Measurements from ENCODE around the gene PRRC2B. TPM values are rescaled to one million over a fixed set of nuclear protein-coding genes. Genes with fewer than 3 reads are reported as not detected.
"Not testable (repeated sequence)": the region's sequence is repeated elsewhere in the genome, so short reads cannot be mapped to it uniquely, and the experiment has no call there.

PRRC2B gene
- total RNA-seq: 239 TPM
- 10 to 100 TPM in 1 of 4 donors, 1 to 10 TPM in 3; 8.1 to 10.3 (median 9.5) TPM for polyA plus RNA-seq

DNA sequence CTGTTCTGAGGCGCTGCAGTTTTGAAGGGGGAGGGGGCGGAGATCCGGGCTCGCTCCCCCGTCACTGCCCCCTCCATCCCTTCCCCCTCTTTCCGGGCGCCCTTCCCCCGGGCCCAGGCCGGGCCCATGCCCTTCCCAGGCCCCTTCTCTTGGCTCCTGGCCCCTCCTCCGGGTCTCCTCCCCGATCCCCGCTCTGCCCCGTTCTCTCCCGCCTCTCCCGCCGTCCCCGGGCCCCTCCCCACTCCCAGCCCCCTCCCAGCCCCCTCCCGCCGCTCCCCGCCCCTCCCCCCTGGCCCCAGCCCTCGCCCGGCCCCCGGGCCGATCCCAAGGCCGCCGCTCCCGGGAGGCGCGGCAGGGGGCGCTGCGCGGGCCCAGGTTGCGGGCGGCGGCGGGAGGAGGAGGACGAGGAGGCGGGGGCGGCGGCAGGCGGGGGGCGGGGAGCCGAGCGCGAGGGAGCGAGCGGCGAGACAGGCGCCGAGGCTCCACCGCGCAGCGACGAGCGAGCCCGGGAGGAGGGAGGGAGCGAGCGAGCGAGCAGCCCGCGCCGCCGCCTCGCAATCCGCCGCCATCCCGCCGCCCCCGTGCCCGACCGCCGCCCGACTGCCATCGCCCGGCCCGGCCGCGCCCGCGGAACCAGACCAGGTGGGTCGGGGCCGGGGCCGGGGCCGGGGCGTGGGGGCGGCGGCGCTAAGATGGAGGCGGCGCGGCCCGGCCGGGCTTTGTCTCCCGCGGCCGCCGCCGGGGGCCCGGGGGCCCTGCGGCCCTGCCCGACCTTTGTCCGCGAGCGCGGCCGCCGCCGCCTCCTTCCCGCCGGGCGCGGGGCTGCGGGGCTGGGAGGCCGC, at the start of gene PRRC2B:
PRRC2B (plus strand) TSS at position 465 of the 842 bp plus-strand sequence. CDS start 36,059 bp downstream, outside the sequence.
- H3K36me3 ChIP-seq (ENCODE audit: control insufficient read depth, insufficient read depth, low read length): no peaks in the 10 kb centered on the region
- Mint-ChIP-seq H3K36me3 (no peaks in the 10 kb centered on the region), H3K4me3 (peak within 1 kb of the TSS; percentile 92 to 95 (median 94)), H3K27me3 (no peaks in the 10 kb centered on the region), H3K27ac (peak within 1 kb of the TSS; percentile 96 to 97 (median 97)), H3K9me3 (peaks cover 0 to 1% (median 0%) of the 10 kb centered on the region in 7 donors), H3K4me1 (peaks cover 21 to 50% (median 41%) of the 10 kb centered on the region in 4 donors)
- ATAC-seq (ENCODE audit: low read depth in 2 of 2): peak; percentile 53 to 62
- peak; percentile 77 to 87 (median 81) for DNase-seq
- peaks cover 52% of the 10 kb centered on the region for H3K4me1 ChIP-seq (ENCODE audit: control insufficient read depth, insufficient read depth, low read length, poor library complexity, severe bottlenecking)
- H3K4me3 ChIP-seq (ENCODE audit: low read depth, low read length): peak within 1 kb of the TSS; percentile 88
- no peaks in the 10 kb centered on the region for H3K27me3 ChIP-seq (ENCODE audit: control insufficient read depth, insufficient read depth, low read length)
- H3K9me3 ChIP-seq (ENCODE audit: control insufficient read depth in 2 of 2, low read length in 2 of 2): no peaks in the 10 kb centered on the region
- H3K27ac ChIP-seq (ENCODE audit: insufficient read depth, low read length, poor library complexity, severe bottlenecking): peak within 1 kb of the TSS; percentile 88

GRCh38 chr9:131344931-131345535, 48.9 kb upstream of the PRRC2B start:
- H3K36me3 ChIP-seq (ENCODE audit: control insufficient read depth, insufficient read depth, low read length); H3K9me3 ChIP-seq (ENCODE audit: control insufficient read depth in 2 of 2, low read length in 2 of 2); H3K4me1 Mint-ChIP-seq; ATAC-seq (ENCODE audit: low read depth in 2 of 2); H3K27ac ChIP-seq (ENCODE audit: insufficient read depth, low read length, poor library complexity, severe bottlenecking); H3K9me3 Mint-ChIP-seq; H3K27ac Mint-ChIP-seq; H3K4me3 ChIP-seq (ENCODE audit: low read depth, low read length); H3K36me3 Mint-ChIP-seq; H3K27me3 ChIP-seq (ENCODE audit: control insufficient read depth, insufficient read depth, low read length); H3K4me1 ChIP-seq (ENCODE audit: control insufficient read depth, insufficient read depth, low read length, poor library complexity, severe bottlenecking); H3K4me3 Mint-ChIP-seq: not testable (repeated sequence)
- peaks cover 24% of the 10 kb centered on the region for H3K27me3 Mint-ChIP-seq
- DNase-seq: peak in 1 of 3 donors; percentile 36

- no peaks in the 10 kb centered on the region for H3K9me3 Mint-ChIP-seq
- no peaks in the 10 kb centered on the region for H3K36me3 Mint-ChIP-seq
- H3K27me3 Mint-ChIP-seq: peaks cover 19% of the 10 kb centered on the region
- ATAC-seq (ENCODE audit: low read depth in 2 of 2) (no peak), DNase-seq (no peak)
- no peak overlapping the region for H3K4me3 ChIP-seq (ENCODE audit: low read depth, low read length)
- no peaks in the 10 kb centered on the region for H3K27me3 ChIP-seq (ENCODE audit: control insufficient read depth, insufficient read depth, low read length)
- H3K4me3 Mint-ChIP-seq: no peak overlapping the region
- H3K9me3 ChIP-seq (ENCODE audit: control insufficient read depth in 2 of 2, low read length in 2 of 2): no peaks in the 10 kb centered on the region
- H3K4me1 ChIP-seq (ENCODE audit: control insufficient read depth, insufficient read depth, low read length, poor library complexity, severe bottlenecking): peaks cover 5% of the 10 kb centered on the region
- H3K36me3 ChIP-seq (ENCODE audit: control insufficient read depth, insufficient read depth, low read length): no peaks in the 10 kb centered on the region
- no peak overlapping the region for H3K27ac Mint-ChIP-seq
- no peak overlapping the region for H3K27ac ChIP-seq (ENCODE audit: insufficient read depth, low read length, poor library complexity, severe bottlenecking)
- peaks cover 0 to 8% (median 5%) of the 10 kb centered on the region in 4 donors for H3K4me1 Mint-ChIP-seq
Observed at GRCh38 chr9:131346559-131346958, 47.3 kb upstream of the PRRC2B start.

DNA sequence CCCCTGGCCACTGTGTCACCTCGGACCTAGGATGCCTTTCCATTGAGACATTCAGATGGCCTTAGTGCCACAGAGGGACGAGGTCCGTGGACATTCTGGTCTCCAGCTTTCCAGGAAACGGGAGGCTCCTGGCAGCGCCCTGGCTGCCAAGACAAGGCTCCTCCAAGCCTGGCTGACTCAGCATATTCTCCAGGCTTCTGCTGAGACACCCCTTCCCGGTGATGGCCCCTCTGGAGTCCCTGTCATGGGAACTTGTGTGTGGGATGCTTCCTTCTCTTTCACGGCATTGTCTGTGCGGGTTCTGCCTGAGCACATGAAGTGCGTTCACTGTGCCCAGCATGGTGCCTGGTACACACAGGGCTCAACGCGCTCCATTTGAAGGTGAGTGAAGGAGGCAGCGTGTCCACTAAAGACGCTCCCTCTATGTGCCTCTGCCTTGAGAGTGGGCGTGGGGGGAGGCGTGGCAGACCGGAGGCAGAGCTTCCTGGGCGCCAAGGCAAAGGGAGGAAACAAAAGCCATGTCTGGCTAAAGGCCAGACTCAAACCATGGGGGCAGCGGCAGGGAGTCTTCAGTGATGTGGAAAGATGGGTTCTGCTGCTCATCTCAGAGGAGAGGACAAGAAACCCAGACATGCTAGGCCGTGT, 46.4 kb upstream of the PRRC2B start:
- Histone ChIP-seq H3K9me3 (ENCODE audit: control insufficient read depth in 2 of 2, low read length in 2 of 2) (no peaks in the 10 kb centered on the region), H3K36me3 (ENCODE audit: control insufficient read depth, insufficient read depth, low read length) (no peaks in the 10 kb centered on the region), H3K4me3 (ENCODE audit: low read depth, low read length) (no peak overlapping the region), H3K27ac (ENCODE audit: insufficient read depth, low read length, poor library complexity, severe bottlenecking) (no peak overlapping the region), H3K4me1 (ENCODE audit: control insufficient read depth, insufficient read depth, low read length, poor library complexity, severe bottlenecking) (peaks cover 5% of the 10 kb centered on the region), H3K27me3 (ENCODE audit: control insufficient read depth, insufficient read depth, low read length) (no peaks in the 10 kb centered on the region)
- Mint-ChIP-seq H3K4me1 (peaks cover 0 to 8% (median 5%) of the 10 kb centered on the region in 4 donors), H3K27me3 (peaks cover 16% of the 10 kb centered on the region), H3K4me3 (no peak overlapping the region), H3K36me3 (no peaks in the 10 kb centered on the region), H3K9me3 (no peaks in the 10 kb centered on the region), H3K27ac (no peak overlapping the region)
- no peak for ATAC-seq (ENCODE audit: low read depth in 2 of 2)
- DNase-seq: no peak

- H3K4me3 ChIP-seq (ENCODE audit: low read depth, low read length): no peak overlapping the region
- no peak overlapping the region for H3K27ac ChIP-seq (ENCODE audit: insufficient read depth, low read length, poor library complexity, severe bottlenecking)
- Mint-ChIP-seq H3K4me3 (no peak overlapping the region), H3K27me3 (peaks cover 7% of the 10 kb centered on the region), H3K36me3 (no peaks in the 10 kb centered on the region), H3K27ac (no peak overlapping the region), H3K4me1 (peaks cover 0 to 8% (median 5%) of the 10 kb centered on the region in 4 donors), H3K9me3 (no peaks in the 10 kb centered on the region)
- ATAC-seq (ENCODE audit: low read depth in 2 of 2) (no peak), DNase-seq (no peak)
- no peaks in the 10 kb centered on the region for H3K27me3 ChIP-seq (ENCODE audit: control insufficient read depth, insufficient read depth, low read length)
- no peaks in the 10 kb centered on the region for H3K9me3 ChIP-seq (ENCODE audit: control insufficient read depth in 2 of 2, low read length in 2 of 2)
- peaks cover 5% of the 10 kb centered on the region for H3K4me1 ChIP-seq (ENCODE audit: control insufficient read depth, insufficient read depth, low read length, poor library complexity, severe bottlenecking)
- H3K36me3 ChIP-seq (ENCODE audit: control insufficient read depth, insufficient read depth, low read length): no peaks in the 10 kb centered on the region
Observed at GRCh38 chr9:131348631-131349521, 45.0 kb upstream of the PRRC2B start.

GRCh38 chr9:131349522-131349880, 44.4 kb upstream of the PRRC2B start:
- Histone ChIP-seq H3K27ac (ENCODE audit: insufficient read depth, low read length, poor library complexity, severe bottlenecking) (no peak overlapping the region), H3K9me3 (ENCODE audit: control insufficient read depth in 2 of 2, low read length in 2 of 2) (no peaks in the 10 kb centered on the region), H3K4me3 (ENCODE audit: low read depth, low read length) (no peak overlapping the region), H3K4me1 (ENCODE audit: control insufficient read depth, insufficient read depth, low read length, poor library complexity, severe bottlenecking) (peaks cover 5% of the 10 kb centered on the region), H3K36me3 (ENCODE audit: control insufficient read depth, insufficient read depth, low read length) (no peaks in the 10 kb centered on the region), H3K27me3 (ENCODE audit: control insufficient read depth, insufficient read depth, low read length) (no peaks in the 10 kb centered on the region)
- no peak overlapping the region for H3K27ac Mint-ChIP-seq
- ATAC-seq (ENCODE audit: low read depth in 2 of 2) (no peak), DNase-seq (no peak)
- H3K4me3 Mint-ChIP-seq: no peak overlapping the region
- peaks cover 6% of the 10 kb centered on the region for H3K27me3 Mint-ChIP-seq
- H3K36me3 Mint-ChIP-seq: no peaks in the 10 kb centered on the region
- no peaks in the 10 kb centered on the region for H3K9me3 Mint-ChIP-seq
- H3K4me1 Mint-ChIP-seq: peaks cover 0 to 8% (median 5%) of the 10 kb centered on the region in 4 donors

- Histone ChIP-seq H3K27ac (ENCODE audit: insufficient read depth, low read length, poor library complexity, severe bottlenecking) (no peak overlapping the region), H3K4me1 (ENCODE audit: control insufficient read depth, insufficient read depth, low read length, poor library complexity, severe bottlenecking) (peaks cover 5% of the 10 kb centered on the region), H3K27me3 (ENCODE audit: control insufficient read depth, insufficient read depth, low read length) (no peaks in the 10 kb centered on the region), H3K4me3 (ENCODE audit: low read depth, low read length) (no peak overlapping the region), H3K36me3 (ENCODE audit: control insufficient read depth, insufficient read depth, low read length) (no peaks in the 10 kb centered on the region), H3K9me3 (ENCODE audit: control insufficient read depth in 2 of 2, low read length in 2 of 2) (no peaks in the 10 kb centered on the region)
- Mint-ChIP-seq H3K27me3 (peaks cover 6% of the 10 kb centered on the region), H3K4me1 (peaks cover 0 to 8% (median 5%) of the 10 kb centered on the region in 4 donors), H3K4me3 (peak overlapping the region in 1 of 4 donors; percentile 56), H3K27ac (no peak overlapping the region), H3K36me3 (no peaks in the 10 kb centered on the region), H3K9me3 (no peaks in the 10 kb centered on the region)
- DNase-seq (peak; percentile 69 to 91 (median 82)), ATAC-seq (ENCODE audit: low read depth in 2 of 2) (peak; percentile 87 to 96)
Observed at GRCh38 chr9:131349881-131350563, 43.9 kb upstream of the PRRC2B start.

Data from CD4-positive, CD25-positive, alpha-beta regulatory T cell (primary cell).